IMR-90 (cell line): Measurements from ENCODE around the gene TTLL8. TPM values are rescaled to one million over a fixed set of nuclear protein-coding genes. Genes with fewer than 3 reads are reported as not detected.

Experiments used
- ATAC-seq: fragments of 200-7000 bp; cut with Tn5 transposase; 2 replicates; pipeline ENCODE4 v1.9.1; 2020; ENCODE audit warnings: low read depth, mild to moderate bottlenecking, moderate library complexity
- BruUV-seq: library from RNA; stranded (reverse); fragments of 400-500 nt; replicated peaks from 2 replicates; lab custom pipeline; 2021; lab: Mats Ljungman, UMichigan
- CTCF ChIA-PET: fragments of 300-600 bp; formaldehyde crosslinking; extraction: SDS; loops from one replicate; lab custom pipeline; 2021; ENCODE audit warnings: antibody characterized with exemption; lab: Yijun Ruan, JAX
- POLR2A ChIA-PET: fragments of 300-600 bp; sonication (Branson Sonifier 250); formaldehyde crosslinking; loops from one replicate; lab custom pipeline; 2022; ENCODE audit warnings: antibody characterized with exemption; ENCODE audit not compliant: unreplicated experiment; lab: Charles Lee
- DNase-seq: peaks from one replicate; pipeline ENCODE4 v3.0.0; 2013
- H2AFZ ChIP-seq: replicated peaks from 2 replicates; pipeline ENCODE3; 2013; ENCODE audit warnings: low read length, mild to moderate bottlenecking; ENCODE audit not compliant: poor library complexity
- H2AK5ac ChIP-seq: 2 replicates; pipeline ENCODE4 v1.6.1; 2013; ENCODE audit warnings: low read depth, low read length, inconsistent platforms
- H2AK9ac ChIP-seq: replicated peaks from 2 replicates; pipeline ENCODE3; 2013; ENCODE audit warnings: mild to moderate bottlenecking, low read depth, low read length, moderate library complexity; ENCODE audit not compliant: poor library complexity
- H2BK120ac ChIP-seq: 2 replicates; pipeline ENCODE4 v1.6.1; 2013; ENCODE audit warnings: low read depth, low read length, inconsistent platforms
- H2BK15ac ChIP-seq: 3 replicates; pipeline ENCODE4 v1.6.1; 2013; ENCODE audit warnings: low read depth, low read length, inconsistent platforms
- H2BK20ac ChIP-seq: 2 replicates; pipeline ENCODE4 v1.6.1; 2013; ENCODE audit warnings: low read depth, mild to moderate bottlenecking, inconsistent platforms, low read length, moderate library complexity
- H2BK5ac ChIP-seq: 2 replicates; pipeline ENCODE4 v1.6.1; 2013; ENCODE audit warnings: mild to moderate bottlenecking, low read depth, low read length, inconsistent platforms; ENCODE audit not compliant: poor library complexity, severe bottlenecking
- H3K14ac ChIP-seq: replicated peaks from 2 replicates; pipeline ENCODE4 v1.6.1; 2013; ENCODE audit warnings: low read depth, low read length, inconsistent platforms
- H3K18ac ChIP-seq: 2 replicates; pipeline ENCODE4 v1.6.1; 2013; ENCODE audit warnings: low read depth, low read length, control low read depth
- H3K23ac ChIP-seq: 2 replicates; pipeline ENCODE4 v1.6.1; 2013; ENCODE audit warnings: low read depth, low read length, inconsistent platforms
- H3K27ac ChIP-seq: 2 replicates; pipeline ENCODE4 v1.5.1; 2013; ENCODE audit warnings: mild to moderate bottlenecking, control low read depth, low read length; ENCODE audit not compliant: insufficient read depth
- H3K27me3 ChIP-seq: 2 replicates; pipeline ENCODE4 v1.6.1; 2013; ENCODE audit warnings: low read length; ENCODE audit not compliant: control insufficient read depth, insufficient read depth
- H3K36me3 ChIP-seq: 2 replicates; pipeline ENCODE4 v1.6.1; 2013; ENCODE audit warnings: low read length, mixed read lengths; ENCODE audit not compliant: control insufficient read depth, insufficient read depth
- H3K4ac ChIP-seq: 2 replicates; pipeline ENCODE4 v1.6.1; 2013; ENCODE audit warnings: low read depth, low read length, inconsistent platforms
- H3K4me1 ChIP-seq: 2 replicates; pipeline ENCODE4 v1.6.1; 2013; ENCODE audit warnings: low read length, mixed read lengths; ENCODE audit not compliant: control insufficient read depth, insufficient read depth
- H3K4me2 ChIP-seq: 2 replicates; pipeline ENCODE4 v1.6.1; 2013; ENCODE audit warnings: low read depth, mild to moderate bottlenecking, control low read depth, low read length, moderate library complexity
- H3K4me3 ChIP-seq: 2 replicates; pipeline ENCODE4 v1.5.1; 2013; ENCODE audit warnings: low read depth, mild to moderate bottlenecking, control low read depth, low read length, moderate library complexity; ENCODE audit not compliant: insufficient read depth
- H3K56ac ChIP-seq: 2 replicates; pipeline ENCODE4 v1.6.1; 2013; ENCODE audit warnings: low read length, inconsistent platforms; ENCODE audit not compliant: insufficient read depth; ENCODE audit errors: extremely low read depth
- H3K79me1 ChIP-seq, 2 experiments: 2 replicates each; pipeline ENCODE4 v1.6.1; 2013; ENCODE audit warnings: low read length in 2 of 2, inconsistent platforms in 1 of 2, low read depth in 1 of 2
- H3K9ac ChIP-seq: 2 replicates; pipeline ENCODE4 v1.6.1; 2013; ENCODE audit warnings: low read depth, low read length, control low read depth
- H3K9me1 ChIP-seq: 2 replicates; pipeline ENCODE4 v1.6.1; 2013; ENCODE audit warnings: low read length, inconsistent platforms; ENCODE audit not compliant: insufficient read depth
- H3K9me3 ChIP-seq: 2 replicates; pipeline ENCODE4 v1.6.1; 2013; ENCODE audit warnings: low read length; ENCODE audit not compliant: control insufficient read depth, insufficient read depth
- H4K20me1 ChIP-seq: 2 replicates; pipeline ENCODE4 v1.6.1; 2013; ENCODE audit warnings: low read length, inconsistent platforms; ENCODE audit not compliant: insufficient read depth
- H4K5ac ChIP-seq: 2 replicates; pipeline ENCODE4 v1.6.1; 2013; ENCODE audit warnings: mild to moderate bottlenecking, low read depth, low read length, control low read depth
- H4K8ac ChIP-seq, 2 experiments: 2 replicates each; pipeline ENCODE4 v1.6.1; 2013; ENCODE audit warnings: low read depth in 2 of 2, low read length in 2 of 2, control low read depth in 1 of 2, inconsistent platforms in 1 of 2
- H4K91ac ChIP-seq: 2 replicates; pipeline ENCODE4 v1.6.1; 2013; ENCODE audit warnings: low read depth, low read length, inconsistent platforms; ENCODE audit not compliant: insufficient read depth
- BHLHE40 ChIP-seq: fragments of 150-350 bp; IDR thresholded peaks from 2 replicates; pipeline ENCODE4 v1.6.1; 2016; ENCODE audit warnings: mild to moderate bottlenecking, low read depth, low read length
- CHD1 ChIP-seq: IDR thresholded peaks from 2 replicates; pipeline ENCODE4 v1.6.1; 2012; ENCODE audit warnings: low read depth, low read length, improper control_type of control experiment
- FOS ChIP-seq: fragments of 150-350 bp; IDR thresholded peaks from 2 replicates; pipeline ENCODE4 v1.6.1; 2016; ENCODE audit warnings: low read depth, low read length
- MAZ ChIP-seq: IDR thresholded peaks from 2 replicates; pipeline ENCODE4 v1.6.1; 2012; ENCODE audit warnings: low read depth, mild to moderate bottlenecking, low read length, improper control_type of control experiment, moderate library complexity, borderline replicate concordance
- MXI1 ChIP-seq: IDR thresholded peaks from 2 replicates; pipeline ENCODE4 v1.6.1; 2012; ENCODE audit warnings: low read depth, mild to moderate bottlenecking, low read length, moderate library complexity, borderline replicate concordance
- POLR2A ChIP-seq: IDR thresholded peaks from 2 replicates; pipeline ENCODE4 v1.6.1; 2012; ENCODE audit warnings: mild to moderate bottlenecking, low read depth, low read length
- RAD21 ChIP-seq: IDR thresholded peaks from 2 replicates; pipeline ENCODE4 v1.6.1; 2012; ENCODE audit warnings: low read length, improper control_type of control experiment
- RCOR1 ChIP-seq: IDR thresholded peaks from 2 replicates; pipeline ENCODE4 v1.6.1; 2012; ENCODE audit warnings: mild to moderate bottlenecking, low read length, improper control_type of control experiment; ENCODE audit not compliant: insufficient replicate concordance
- SMC3 ChIP-seq: fragments of 150-350 bp; IDR thresholded peaks from 2 replicates; pipeline ENCODE4 v1.6.1; 2016; ENCODE audit warnings: low read depth, mild to moderate bottlenecking, antibody characterized with exemption, low read length, moderate library complexity
- WGBS, 2 experiments: methylation state at CpG; one replicate each; pipeline versions ENCODE4 v1.1.5 to v1.1.7; 2013; ENCODE audit warnings: missing lambda C conversion rate in 2 of 2; ENCODE audit not compliant: insufficient read length in 1 of 2; ENCODE audit errors: extremely low coverage in 2 of 2; 5-methylcytosine and 5-hydroxymethylcytosine counted together
- dilution Hi-C: fragments of 300-500 bp; cut with HindIII; formaldehyde crosslinking; loops from one replicate; pipeline ENCODE4 v1.14.3; 2018; ENCODE audit warnings: low sequenced_read_pairs; ENCODE audit not compliant: unreplicated experiment
- in situ Hi-C: fragments of 300-500 bp; cut with MboI; formaldehyde crosslinking; loops from 3 replicates; pipeline ENCODE4 v1.14.3; 2019; ENCODE audit warnings: low sequenced_read_pairs, inconsistent platforms, mixed read lengths
- intact Hi-C: fragments of 100-400 bp; cut with micrococcal nuclease; formaldehyde crosslinking; loops from 2 replicates; pipeline ENCODE4 v1.10.0; 2022
- polyA plus RNA-seq, 3 experiments: library from polyadenylated mRNA; depleted of rRNA; stranded (reverse); fragments of >200 nt; gene quantifications; 2 replicates each; pipeline ENCODE4 v1.2.3, GENCODE V29; 2012; ENCODE audit warnings: low replicate concordance in 1 of 3
- total RNA-seq: library from RNA; depleted of rRNA; stranded (reverse); fragments of >200 nt; gene quantifications from 2 replicates; pipeline ENCODE4 v1.2.3, GENCODE V29; 2012
- TF ChIP-seq, protein P1 (sequence below): fragments of 150-350 bp; IDR thresholded peaks from 2 replicates; pipeline ENCODE4 v1.6.1; 2017; ENCODE audit warnings: mild to moderate bottlenecking, antibody characterized with exemption, low read length, low read depth
- TF ChIP-seq, protein P2 (sequence below): conservative IDR thresholded peaks from 2 replicates; pipeline ENCODE4 v1.5.1; 2012; ENCODE audit warnings: mild to moderate bottlenecking, low read depth, low read length, improper control_type of control experiment
- TF ChIP-seq, protein P3 (sequence below): fragments of 150-350 bp; IDR thresholded peaks from 2 replicates; pipeline ENCODE4 v1.6.1; 2016; ENCODE audit warnings: low read depth, mild to moderate bottlenecking, low read length, moderate library complexity, borderline replicate concordance

TTLL8 gene
- total and polyA plus RNA-seq, 2 of the 4 experiments (the other 2 are of a cell fraction) = not detected

DNA sequence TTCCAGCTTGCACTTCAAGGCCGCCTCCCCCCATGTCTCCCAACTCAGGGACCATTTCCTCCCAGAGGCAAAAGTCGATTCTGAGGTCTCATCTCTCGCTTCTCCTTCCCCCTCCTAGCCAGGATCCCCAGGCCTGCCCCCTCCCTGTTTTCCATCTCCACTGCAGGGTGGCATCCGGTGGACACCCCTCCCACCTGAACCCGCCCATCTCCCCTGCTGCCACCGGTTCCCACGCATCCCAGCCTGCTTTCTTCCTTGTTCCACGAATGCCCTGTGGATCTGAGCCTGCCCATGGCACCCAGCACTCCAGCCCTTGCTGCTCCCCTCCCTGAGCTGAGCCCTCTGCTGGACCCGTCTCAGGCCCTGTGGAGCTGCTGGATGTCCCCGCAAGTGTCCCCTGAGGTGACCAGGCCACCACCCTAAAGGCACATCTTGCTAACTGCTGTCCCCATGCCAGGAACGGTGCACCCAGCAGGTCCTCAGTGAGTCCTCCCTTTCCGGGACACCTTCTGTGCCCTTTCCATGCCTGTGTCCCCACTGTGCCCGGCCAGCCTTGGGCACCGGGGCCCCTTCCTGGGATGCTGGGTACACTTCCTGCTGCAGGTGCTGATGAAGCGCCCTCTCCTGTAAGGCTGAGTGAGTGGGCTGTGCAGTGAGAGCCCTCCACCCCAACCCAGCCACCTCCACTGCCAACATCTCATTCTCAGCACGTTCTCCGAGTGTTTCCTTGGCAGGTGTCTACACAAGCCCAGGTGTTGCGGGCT lies 46.5 kb downstream of the TTLL8 start:
- Histone ChIP-seq H2BK120ac (no peak overlapping the region), H3K56ac (no peak overlapping the region), H3K9me3 (no peaks in the 10 kb centered on the region; the same call in 1 of the 2 replicates), H2AFZ (no peak overlapping the region), H4K20me1 (no peaks in the 10 kb centered on the region), H3K36me3 (no peaks in the 10 kb centered on the region), H3K4ac (no peak overlapping the region), H3K9ac (no peak overlapping the region), H2BK20ac (no peak overlapping the region), H3K79me1 (no peaks in the 10 kb centered on the region), H4K8ac (no peak overlapping the region), H3K14ac (no peak overlapping the region), H3K9me1 (no peaks in the 10 kb centered on the region), H2AK9ac (no peak overlapping the region), H3K4me3 (no peak overlapping the region), H3K18ac (no peak overlapping the region), H3K27ac (no peak overlapping the region), H4K91ac (no peak overlapping the region), H2BK15ac (no peak overlapping the region), H3K4me2 (no peak overlapping the region), H3K4me1 (peaks cover 2% of the 10 kb centered on the region; the same call in 1 of the 2 replicates), H3K23ac (no peak overlapping the region), H2AK5ac (no peak overlapping the region), H3K27me3 (peaks cover 61% of the 10 kb centered on the region), H4K5ac (no peak overlapping the region), H2BK5ac (no peak overlapping the region)
- ChIA-PET POLR2A (no interaction called here), CTCF (no interaction called here)
- no TSS peak for BruUV-seq
- dilution Hi-C loops = no loop called here
- intact Hi-C loops = no loop called here
- ATAC-seq (no peak), DNase-seq (no peak)
- in situ Hi-C loops = no loop called here
- TF ChIP-seq MXI1 = no peak
- TF ChIP-seq, protein P1, sequence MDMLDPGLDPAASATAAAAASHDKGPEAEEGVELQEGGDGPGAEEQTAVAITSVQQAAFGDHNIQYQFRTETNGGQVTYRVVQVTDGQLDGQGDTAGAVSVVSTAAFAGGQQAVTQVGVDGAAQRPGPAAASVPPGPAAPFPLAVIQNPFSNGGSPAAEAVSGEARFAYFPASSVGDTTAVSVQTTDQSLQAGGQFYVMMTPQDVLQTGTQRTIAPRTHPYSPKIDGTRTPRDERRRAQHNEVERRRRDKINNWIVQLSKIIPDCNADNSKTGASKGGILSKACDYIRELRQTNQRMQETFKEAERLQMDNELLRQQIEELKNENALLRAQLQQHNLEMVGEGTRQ = no peak
- no peak for TF ChIP-seq RCOR1
- no peak for TF ChIP-seq POLR2A
- TF ChIP-seq CHD1 = no peak
- TF ChIP-seq, protein P2, sequence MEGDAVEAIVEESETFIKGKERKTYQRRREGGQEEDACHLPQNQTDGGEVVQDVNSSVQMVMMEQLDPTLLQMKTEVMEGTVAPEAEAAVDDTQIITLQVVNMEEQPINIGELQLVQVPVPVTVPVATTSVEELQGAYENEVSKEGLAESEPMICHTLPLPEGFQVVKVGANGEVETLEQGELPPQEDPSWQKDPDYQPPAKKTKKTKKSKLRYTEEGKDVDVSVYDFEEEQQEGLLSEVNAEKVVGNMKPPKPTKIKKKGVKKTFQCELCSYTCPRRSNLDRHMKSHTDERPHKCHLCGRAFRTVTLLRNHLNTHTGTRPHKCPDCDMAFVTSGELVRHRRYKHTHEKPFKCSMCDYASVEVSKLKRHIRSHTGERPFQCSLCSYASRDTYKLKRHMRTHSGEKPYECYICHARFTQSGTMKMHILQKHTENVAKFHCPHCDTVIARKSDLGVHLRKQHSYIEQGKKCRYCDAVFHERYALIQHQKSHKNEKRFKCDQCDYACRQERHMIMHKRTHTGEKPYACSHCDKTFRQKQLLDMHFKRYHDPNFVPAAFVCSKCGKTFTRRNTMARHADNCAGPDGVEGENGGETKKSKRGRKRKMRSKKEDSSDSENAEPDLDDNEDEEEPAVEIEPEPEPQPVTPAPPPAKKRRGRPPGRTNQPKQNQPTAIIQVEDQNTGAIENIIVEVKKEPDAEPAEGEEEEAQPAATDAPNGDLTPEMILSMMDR = no peak
- TF ChIP-seq MAZ = no peak
- no peak for TF ChIP-seq SMC3
- TF ChIP-seq, protein P3, sequence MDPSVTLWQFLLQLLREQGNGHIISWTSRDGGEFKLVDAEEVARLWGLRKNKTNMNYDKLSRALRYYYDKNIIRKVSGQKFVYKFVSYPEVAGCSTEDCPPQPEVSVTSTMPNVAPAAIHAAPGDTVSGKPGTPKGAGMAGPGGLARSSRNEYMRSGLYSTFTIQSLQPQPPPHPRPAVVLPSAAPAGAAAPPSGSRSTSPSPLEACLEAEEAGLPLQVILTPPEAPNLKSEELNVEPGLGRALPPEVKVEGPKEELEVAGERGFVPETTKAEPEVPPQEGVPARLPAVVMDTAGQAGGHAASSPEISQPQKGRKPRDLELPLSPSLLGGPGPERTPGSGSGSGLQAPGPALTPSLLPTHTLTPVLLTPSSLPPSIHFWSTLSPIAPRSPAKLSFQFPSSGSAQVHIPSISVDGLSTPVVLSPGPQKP = no peak
- no peak for TF ChIP-seq BHLHE40
- TF ChIP-seq RAD21 = no peak
- no peak for TF ChIP-seq FOS
- WGBS, 2 experiments = 0% methylated on average over 2 of the region's 18 CpGs; no CpG with 5 or more reads in 1 of the 2 experiments
